HG03460 (cell line): ENCODE measurements around the gene MEA1.
"Not testable (repeated sequence)": the region's sequence is repeated elsewhere in the genome, so short reads cannot be mapped to it uniquely, and the experiment has no call there.

ENCODE experiments used
- ATAC-seq: cut with Tn5 transposase; IDR thresholded peaks from one replicate; pipeline ENCODE4 v1.9.1; 2021; ENCODE audit not compliant: unreplicated experiment

MEA1 gene

GRCh38 chr6:43013843-43014433, at the start of gene MEA1, which contains the start of gene KLHDC3:
MEA1 (minus strand) TSS chr6:43013946; CDS start chr6:43013813, 133 bp downstream.
KLHDC3 (plus strand) TSS chr6:43014249; CDS start chr6:43017193, 2,944 bp downstream.
- peak; percentile 93 for ATAC-seq

- ATAC-seq: no peak
Observed at GRCh38 chr6:43062818-43063217, 49.1 kb upstream of the MEA1 start.

GRCh38 chr6:43061861-43062260, 48.1 kb upstream of the MEA1 start:
- ATAC-seq: no peak

- ATAC-seq: no peak
Observed at GRCh38 chr6:43060755-43061633, 47.2 kb upstream of the MEA1 start.

- ATAC-seq: no peak
Observed at GRCh38 chr6:43060034-43060754, 46.4 kb upstream of the MEA1 start.

GRCh38 chr6:43059168-43060033, 45.7 kb upstream of the MEA1 start, which contains the start of the genes KLC4 and MRPL2:
KLC4 (plus strand) TSS chr6:43059631; CDS start chr6:43061336, 1,705 bp downstream.
MRPL2 (minus strand) TSS chr6:43059434; CDS start chr6:43059381, 53 bp downstream.
- peak; percentile 85 for ATAC-seq

- ATAC-seq: no peak
Observed at GRCh38 chr6:43058531-43058930, 44.8 kb upstream of the MEA1 start.

- no peak for ATAC-seq
Observed at GRCh38 chr6:43055966-43056365, 42.2 kb upstream of the MEA1 start.

GRCh38 chr6:43054206-43054943, 40.6 kb upstream of the MEA1 start:
- ATAC-seq: no peak

GRCh38 chr6:43053545-43054205, 39.9 kb upstream of the MEA1 start, which contains the start of gene CUL7:
CUL7 (minus strand) TSS chr6:43053851; CDS start chr6:43052788, 1,063 bp downstream.
- peak; percentile 91 for ATAC-seq

GRCh38 chr6:43052842-43053544, 39.2 kb upstream of the MEA1 start:
- peak; percentile 16 for ATAC-seq

GRCh38 chr6:43052225-43052841, 38.6 kb upstream of the MEA1 start:
- ATAC-seq: no peak

- no peak for ATAC-seq
Observed at GRCh38 chr6:43050981-43051380, 37.2 kb upstream of the MEA1 start.

- no peak for ATAC-seq
Observed at GRCh38 chr6:43047998-43048397, 34.3 kb upstream of the MEA1 start.

GRCh38 chr6:43045371-43045930, 31.7 kb upstream of the MEA1 start:
- ATAC-seq: no peak

GRCh38 chr6:43043310-43043709, 29.6 kb upstream of the MEA1 start:
- ATAC-seq: no peak

- not testable (repeated sequence) for ATAC-seq
Observed at GRCh38 chr6:43041475-43041874, 27.7 kb upstream of the MEA1 start.
